Measurements from ENCODE around the gene SLC4A1. TPM values are rescaled to one million over a fixed set of nuclear protein-coding genes. Genes with fewer than 3 reads are reported as not detected.

Gene SLC4A1
- total and polyA plus RNA-seq, 2 of the 13 experiments (the other 11 are each of a cell fraction or from before 2014, with no cell fraction given): not detected

GRCh38 chr17:44218344-44219107, 49.4 kb downstream of the SLC4A1 start (continued):
- TF ChIP-seq KLF16 (CRISPR knock-in tag; IDR thresholded peaks at IDR 0.05) (peak in 1 of 2 experiments; percentile 74; a peak in 1 of 4 replicates), NR2F2 (IDR thresholded peaks at IDR 0.05; ENCODE audit: borderline replicate concordance, low read depth) (no peak), ZNF670 (CRISPR knock-in tag; IDR thresholded peaks at IDR 0.05; ENCODE audit: borderline replicate concordance) (peak; percentile 61; the same call in 1 of the 2 replicates), ZNF253 (CRISPR knock-in tag; IDR thresholded peaks at IDR 0.05; ENCODE audit: borderline replicate concordance) (no peak), XRCC5 (optimal IDR thresholded peaks at IDR 0.05; ENCODE audit: low read length) (peak; percentile 59), MBNL3 (CRISPR knock-in tag; conservative IDR thresholded peaks at IDR 0.05) (no peak), HMGXB4 (CRISPR knock-in tag; IDR thresholded peaks at IDR 0.05; ENCODE audit: borderline replicate concordance in 1 of 2, low read depth in 1 of 2) (peak; percentile 62 to 87; a peak in 3 of 4 replicates), ZNF44 (CRISPR knock-in tag; IDR thresholded peaks at IDR 0.05) (no peak), ZNF383 (CRISPR knock-in tag; IDR thresholded peaks at IDR 0.05; ENCODE audit: borderline replicate concordance) (no peak; the same call in 1 of the 2 replicates), MXD3 (CRISPR knock-in tag; IDR thresholded peaks at IDR 0.05) (peak; percentile 27; the same call in 1 of the 2 replicates), ZNF430 (CRISPR knock-in tag; IDR thresholded peaks at IDR 0.05) (0 out of 2 replicates have a peak, but pooled peaks have one; percentile 59), ZNF136 (CRISPR knock-in tag; IDR thresholded peaks at IDR 0.05; ENCODE audit: low read depth) (no peak), HMG20B (CRISPR knock-in tag; conservative IDR thresholded peaks at IDR 0.05) (no peak; the same call in 1 of the 2 replicates), PRDM4 (CRISPR knock-in tag; IDR thresholded peaks at IDR 0.05; ENCODE audit: borderline replicate concordance) (no peak)
- TF ChIP-seq, protein P1, sequence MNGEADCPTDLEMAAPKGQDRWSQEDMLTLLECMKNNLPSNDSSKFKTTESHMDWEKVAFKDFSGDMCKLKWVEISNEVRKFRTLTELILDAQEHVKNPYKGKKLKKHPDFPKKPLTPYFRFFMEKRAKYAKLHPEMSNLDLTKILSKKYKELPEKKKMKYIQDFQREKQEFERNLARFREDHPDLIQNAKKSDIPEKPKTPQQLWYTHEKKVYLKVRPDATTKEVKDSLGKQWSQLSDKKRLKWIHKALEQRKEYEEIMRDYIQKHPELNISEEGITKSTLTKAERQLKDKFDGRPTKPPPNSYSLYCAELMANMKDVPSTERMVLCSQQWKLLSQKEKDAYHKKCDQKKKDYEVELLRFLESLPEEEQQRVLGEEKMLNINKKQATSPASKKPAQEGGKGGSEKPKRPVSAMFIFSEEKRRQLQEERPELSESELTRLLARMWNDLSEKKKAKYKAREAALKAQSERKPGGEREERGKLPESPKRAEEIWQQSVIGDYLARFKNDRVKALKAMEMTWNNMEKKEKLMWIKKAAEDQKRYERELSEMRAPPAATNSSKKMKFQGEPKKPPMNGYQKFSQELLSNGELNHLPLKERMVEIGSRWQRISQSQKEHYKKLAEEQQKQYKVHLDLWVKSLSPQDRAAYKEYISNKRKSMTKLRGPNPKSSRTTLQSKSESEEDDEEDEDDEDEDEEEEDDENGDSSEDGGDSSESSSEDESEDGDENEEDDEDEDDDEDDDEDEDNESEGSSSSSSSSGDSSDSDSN (CRISPR knock-in tag; IDR thresholded peaks at IDR 0.05): no peak; the same call in 1 of the 2 replicates
- TF ChIP-seq, protein P2, sequence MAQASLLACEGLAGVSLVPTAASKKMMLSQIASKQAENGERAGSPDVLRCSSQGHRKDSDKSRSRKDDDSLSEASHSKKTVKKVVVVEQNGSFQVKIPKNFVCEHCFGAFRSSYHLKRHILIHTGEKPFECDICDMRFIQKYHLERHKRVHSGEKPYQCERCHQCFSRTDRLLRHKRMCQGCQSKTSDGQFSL (CRISPR knock-in tag; IDR thresholded peaks at IDR 0.05): peak; percentile 25; the same call in 1 of the 2 replicates
- TF ChIP-seq, protein P3, sequence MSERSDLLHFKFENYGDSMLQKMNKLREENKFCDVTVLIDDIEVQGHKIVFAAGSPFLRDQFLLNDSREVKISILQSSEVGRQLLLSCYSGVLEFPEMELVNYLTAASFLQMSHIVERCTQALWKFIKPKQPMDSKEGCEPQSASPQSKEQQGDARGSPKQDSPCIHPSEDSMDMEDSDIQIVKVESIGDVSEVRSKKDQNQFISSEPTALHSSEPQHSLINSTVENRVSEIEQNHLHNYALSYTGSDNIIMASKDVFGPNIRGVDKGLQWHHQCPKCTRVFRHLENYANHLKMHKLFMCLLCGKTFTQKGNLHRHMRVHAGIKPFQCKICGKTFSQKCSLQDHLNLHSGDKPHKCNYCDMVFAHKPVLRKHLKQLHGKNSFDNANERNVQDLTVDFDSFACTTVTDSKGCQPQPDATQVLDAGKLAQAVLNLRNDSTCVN (CRISPR knock-in tag; IDR thresholded peaks at IDR 0.05; ENCODE audit: borderline replicate concordance): 0 out of 2 replicates have a peak, but pooled peaks have one; percentile 2
